EH (cell line): ENCODE results near the gene ICAM2.
A peak's percentile ranks its signal among the peaks of the same experiment; 100 is the strongest.
"Not testable (repeated sequence)": the region's sequence is repeated elsewhere in the genome, so short reads cannot be mapped to it uniquely, and the experiment has no call there.

Experiments used
- DNase-seq: peaks from one replicate; pipeline ENCODE4 v3.0.0-alpha.2; 2015; ENCODE audit warnings: low read depth

Gene ICAM2

DNA sequence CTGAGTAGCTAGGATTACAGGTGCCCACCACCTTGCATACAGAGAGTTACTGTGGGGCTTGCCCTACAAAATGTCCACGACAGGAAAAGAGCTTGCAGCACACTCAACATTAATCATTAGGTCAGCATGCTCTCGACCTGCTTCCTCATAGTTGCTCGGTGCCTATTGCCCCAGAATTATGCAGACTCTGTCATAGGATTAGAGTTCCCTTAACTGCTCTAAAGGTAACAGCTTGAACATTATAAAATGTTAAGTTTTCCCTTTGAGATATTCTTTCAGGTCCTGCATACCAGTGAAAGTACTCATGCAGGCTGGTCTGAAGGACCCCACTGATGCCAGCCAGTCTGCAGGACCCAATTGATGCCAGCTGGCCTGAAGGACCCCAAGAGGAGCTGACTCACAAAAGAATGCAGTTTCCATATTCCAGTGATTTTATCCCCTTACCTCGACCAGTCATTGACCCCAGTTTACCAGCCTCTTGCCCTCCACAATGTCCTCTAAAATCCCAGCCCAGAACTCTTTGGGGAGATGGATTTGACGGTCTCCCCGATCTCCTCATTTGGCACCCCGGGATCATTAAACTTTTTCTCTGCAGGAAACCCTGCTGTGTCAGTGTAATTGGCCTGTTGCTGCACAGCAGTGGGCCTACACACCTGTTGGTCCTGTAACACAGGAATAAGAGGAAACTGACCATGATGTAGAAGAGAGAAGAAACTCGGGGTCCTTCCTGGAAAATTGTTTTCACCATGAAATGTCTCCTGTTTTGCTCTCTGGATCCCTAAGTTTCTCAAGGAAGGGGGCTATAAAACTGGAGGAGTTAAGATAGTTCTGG lies 10.6 kb downstream of the ICAM2 start:
- peak; percentile 36 for DNase-seq

DNA sequence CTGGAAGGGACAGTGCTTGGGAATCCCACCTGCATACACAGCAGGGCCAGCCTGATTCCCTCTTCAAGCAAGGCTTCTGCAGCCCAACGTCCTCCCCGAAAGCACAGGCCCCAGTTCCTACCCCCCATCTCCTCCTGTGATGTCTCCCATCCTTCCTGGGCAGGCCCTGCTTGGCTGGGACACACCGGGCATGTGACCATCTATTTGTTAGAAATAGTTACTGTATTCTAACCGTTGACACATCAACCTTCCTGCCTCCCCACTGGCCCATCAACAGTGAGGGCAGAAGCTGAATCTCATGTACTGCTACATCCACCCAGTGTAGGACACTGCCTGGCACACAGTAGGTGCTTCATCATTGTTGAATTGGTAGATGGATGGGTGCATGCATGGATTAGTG lies 11.6 kb downstream of the ICAM2 start:
- no peak for DNase-seq

DNA sequence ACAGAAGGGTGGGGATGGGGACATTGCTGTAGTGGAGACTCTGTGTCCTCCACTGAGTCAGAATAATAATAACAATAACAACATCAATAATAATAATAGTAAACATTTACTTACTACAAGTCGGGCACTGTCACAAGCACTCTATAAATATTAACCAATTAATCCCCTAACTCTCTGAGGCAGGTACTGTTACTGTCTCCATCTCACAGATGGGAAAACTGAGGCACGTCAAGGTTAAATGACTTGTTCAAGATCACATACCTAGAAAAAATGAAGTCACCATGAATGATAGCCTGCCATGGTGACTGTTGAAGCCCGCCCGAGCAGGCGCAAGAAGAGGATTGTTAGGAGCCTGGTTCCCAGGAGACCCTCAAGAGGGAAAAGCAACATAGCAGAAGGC lies 12.1 kb downstream of the ICAM2 start:
- DNase-seq = no peak

DNA sequence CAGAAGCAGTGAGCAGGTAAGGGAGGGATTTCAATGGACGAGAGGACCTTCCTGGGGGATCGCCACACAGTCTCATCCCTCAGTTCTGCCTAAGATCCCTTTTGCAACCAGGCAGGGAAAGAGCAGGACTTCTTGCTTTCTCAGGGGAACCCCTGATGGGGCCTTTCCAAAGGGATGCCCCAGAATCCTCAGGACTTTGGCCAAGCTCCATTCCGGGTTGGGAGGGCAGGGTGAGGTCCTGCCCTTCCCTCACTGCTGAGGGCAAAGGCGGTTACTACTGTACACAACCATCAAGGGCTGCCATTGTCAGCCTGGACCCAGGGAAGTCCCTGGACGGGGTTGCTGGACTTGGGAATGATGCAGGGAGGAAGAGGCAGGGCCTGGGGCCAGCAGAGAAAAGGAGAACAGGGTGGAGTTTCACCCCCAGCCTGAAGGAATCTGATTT lies 12.6 kb downstream of the ICAM2 start:
- no peak for DNase-seq

DNA sequence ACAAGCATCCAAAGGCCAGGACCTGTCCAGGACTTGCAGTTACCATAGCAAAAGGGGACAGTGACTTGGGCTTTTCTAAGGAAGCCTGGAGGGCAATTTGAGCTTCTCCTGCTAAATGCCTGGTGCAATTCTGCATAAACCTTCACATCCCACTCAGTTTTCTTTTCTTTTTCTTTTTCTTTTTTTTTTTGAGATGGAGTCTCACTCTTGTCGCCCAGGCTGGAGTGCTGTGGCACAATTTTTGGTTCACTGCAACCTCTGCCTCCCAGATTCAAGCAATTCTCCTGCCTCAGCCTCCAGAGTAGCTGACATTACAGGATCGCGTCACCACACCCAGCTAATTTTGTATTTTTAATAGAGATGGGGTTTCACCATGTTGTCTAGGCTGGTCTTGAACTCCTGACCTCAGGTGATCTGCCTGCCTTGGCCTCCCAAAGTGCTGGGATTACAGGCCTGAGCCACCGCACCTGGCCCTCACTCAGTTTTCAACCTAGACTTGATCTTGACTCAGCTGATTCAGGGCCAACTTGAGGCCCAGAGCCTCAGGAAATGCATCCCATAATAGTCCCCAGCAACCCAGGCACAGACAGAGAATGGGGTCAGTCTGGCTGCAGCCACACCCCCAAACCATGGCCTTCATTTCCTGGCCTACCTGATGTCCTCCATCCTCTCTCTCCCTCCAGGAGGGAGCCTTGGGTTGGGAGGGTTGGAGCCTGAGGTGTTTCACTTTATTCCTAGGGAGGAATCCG lies 13.2 kb downstream of the ICAM2 start:
- DNase-seq = not testable (repeated sequence)

DNA sequence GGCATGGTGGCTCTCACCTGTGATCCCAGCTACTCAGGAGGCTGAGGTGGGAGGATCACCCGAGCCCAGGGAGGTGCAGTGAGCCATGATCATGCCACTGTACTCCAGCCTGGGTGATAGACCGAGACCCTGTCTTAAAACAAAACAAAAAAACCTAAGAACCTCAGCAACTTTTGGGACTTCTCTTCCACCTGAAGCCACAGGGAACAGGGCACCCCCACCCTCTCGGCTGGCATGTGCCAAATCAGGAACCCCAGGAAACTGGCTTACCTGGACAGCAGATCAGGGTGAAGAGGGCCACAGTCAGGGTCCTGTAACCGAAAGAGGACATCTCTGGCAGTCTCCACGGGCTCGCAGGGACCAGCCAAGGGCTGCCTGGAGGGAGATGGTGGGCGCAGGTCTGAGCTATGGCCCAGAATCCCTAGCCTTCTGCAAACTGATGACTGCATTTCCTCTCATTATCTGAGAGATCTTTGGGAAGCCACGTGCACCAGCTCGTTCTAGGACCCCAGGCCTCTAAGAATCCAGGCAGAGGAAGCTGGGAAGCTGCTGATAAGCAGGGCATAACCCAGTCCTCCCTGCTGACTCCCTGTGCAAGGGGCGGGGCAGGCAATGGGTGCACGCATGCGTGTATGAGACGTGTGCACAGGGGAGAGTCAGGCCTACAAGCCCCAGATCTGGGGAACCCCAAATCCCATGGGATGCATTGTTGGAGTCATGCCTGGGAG lies 13.9 kb downstream of the ICAM2 start:
- DNase-seq = no peak

DNA sequence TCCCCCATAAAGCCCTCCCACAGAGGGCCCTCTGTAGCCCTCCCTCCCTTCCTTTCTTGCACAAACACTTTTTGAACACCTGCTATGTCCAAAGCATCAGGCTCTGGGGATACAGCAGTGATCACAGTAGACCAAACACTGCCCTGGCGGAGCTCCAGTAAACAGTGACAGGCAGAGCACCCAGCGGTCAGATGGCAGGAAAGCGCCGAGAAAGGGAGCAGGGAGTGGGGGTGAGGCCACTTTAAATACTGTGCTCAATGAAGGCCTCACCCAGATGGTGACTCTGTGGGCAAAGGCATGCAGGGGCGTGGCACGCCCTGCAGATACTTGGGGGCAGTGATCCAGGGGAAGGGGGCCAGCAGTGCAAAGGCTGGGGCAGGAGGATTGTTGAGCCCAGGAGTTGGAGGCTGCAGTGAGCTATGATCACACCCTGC lies 14.7 kb downstream of the ICAM2 start:
- DNase-seq = peak; percentile 20

DNA sequence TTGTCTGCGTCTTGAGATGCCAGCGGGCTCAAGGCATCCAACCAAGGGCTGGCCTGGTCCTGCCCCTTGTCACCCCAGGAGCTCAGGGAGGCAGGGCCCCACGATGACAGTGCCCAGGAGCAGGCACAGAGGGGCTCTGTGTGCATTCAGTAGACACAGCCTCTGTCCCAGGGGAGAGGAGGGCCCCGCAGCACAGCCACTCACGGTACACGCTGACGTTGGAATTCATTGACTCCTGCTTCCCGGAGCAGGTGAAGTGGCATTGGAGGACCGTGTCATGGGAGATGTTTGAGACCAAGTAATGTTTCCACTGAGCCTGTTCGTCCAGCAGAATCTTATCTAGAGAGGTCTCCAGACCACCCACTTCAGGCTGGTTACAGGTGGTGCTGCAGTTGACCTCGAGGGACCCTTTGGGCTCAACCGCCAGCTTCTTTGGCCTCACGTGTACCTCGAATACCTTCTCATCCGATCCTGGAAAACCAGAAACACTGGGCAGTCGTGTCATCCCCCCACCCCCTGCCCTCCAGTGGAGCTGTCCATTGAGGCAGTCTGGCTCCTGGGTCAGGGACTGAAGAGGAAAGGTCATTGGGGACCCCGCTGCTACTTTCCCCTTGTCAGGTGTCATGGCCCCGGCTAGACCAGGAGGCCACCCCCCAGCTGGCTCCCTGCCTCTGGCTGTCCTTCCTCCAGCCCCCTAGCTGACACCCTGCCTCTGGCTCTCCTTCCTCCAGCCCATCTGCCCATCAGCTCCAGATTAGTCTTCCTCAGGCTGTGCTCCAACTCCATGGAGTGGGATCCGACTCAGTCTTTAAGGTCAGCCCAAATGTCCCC lies 15.3 kb downstream of the ICAM2 start:
- no peak for DNase-seq

DNA sequence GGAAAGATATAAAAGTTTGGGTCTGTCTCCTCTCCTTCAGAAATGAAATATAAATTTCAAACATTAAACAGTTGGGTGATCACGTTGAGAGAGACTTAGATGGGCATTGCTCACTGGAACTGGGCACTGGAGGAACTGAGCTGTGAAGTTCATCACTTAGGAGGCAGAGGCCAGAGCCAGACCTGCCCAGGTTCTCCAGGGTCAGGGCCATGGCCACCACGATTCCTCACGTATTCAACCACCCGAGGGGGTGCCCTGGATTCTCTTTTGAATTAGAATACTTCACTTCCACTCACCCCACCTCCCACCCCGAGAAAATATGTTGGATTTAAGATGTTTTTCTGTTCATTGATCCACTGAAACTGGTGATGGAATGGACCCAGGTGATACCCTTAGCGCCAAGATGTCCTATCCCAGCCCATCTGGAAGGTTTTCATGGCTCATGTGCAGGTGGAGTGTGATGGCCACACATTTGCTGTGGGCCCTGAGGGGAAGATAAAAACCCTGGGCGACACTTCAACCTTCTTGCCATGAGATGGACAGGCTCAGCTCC lies 16.1 kb downstream of the ICAM2 start:
- no peak for DNase-seq

DNA sequence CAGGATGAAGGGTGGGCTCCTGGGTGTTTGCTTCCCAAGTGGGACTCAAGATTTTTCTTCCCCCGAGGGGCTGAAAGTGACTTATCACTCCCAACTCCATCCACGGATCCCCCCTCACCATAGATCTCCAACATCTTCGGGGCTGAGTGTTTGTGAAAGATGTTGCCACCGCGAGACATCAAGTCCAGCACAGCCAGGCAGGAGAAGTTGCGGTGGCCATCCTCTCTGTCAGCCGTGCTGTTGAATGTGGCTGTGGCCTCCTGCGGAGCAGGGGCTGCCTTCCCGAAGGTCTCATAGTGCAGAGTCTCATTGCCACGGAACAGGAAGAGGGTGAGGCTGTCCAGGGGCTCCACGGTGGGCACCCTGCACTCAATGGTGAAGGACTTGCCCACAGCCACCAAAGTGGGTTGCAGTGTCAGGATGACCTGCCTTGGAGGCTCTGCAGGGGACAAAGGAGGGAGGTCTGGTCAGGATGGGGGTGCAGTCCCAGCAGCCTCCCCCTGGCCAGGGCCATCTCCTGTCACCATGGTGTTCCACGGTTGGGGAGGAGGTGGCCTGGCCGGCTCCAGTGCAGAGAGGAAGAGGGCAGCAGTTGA lies 16.8 kb downstream of the ICAM2 start:
- no peak for DNase-seq

DNA sequence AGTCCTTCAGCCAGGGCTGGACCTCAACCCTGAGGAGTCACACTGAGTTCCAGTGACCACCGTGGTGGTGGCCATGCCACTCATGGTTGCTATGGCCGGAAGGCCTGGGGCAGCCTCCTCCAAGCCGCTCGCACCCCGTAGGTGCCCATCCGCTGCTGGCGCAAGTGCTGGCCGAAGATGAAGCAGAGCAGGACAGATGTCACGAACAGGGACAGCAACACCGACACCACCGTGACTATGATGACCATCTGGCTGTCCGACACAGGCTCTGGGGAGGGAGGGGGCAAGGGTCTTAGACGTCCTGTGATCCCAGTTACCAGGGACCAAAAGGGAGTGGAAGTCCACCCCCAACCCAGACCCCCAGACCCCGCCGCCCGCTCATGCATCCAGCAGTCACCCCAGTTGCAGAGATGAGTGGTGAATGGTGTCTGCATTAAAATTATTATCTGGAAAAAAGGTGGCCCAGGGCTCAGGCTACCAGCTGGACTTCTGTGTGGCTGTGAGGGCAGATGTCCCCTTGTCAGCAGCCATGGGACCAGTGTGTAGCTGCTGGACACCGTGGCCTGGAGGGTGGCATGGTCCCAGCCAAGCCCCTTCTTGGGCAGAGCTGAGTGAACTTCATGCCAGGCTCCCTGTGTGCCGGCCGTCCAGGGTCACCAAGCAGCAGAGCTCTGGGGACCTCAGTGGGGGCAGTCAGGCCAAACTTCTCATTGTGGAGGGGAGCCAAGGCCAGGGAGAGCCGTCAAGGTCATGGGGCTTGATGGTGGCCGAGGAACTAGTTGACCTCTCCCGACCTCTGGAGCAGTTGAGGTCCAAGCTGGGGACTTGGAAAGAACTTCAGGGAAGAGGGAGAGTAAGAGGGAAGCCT lies 17.5 kb downstream of the ICAM2 start:
- no peak for DNase-seq

DNA sequence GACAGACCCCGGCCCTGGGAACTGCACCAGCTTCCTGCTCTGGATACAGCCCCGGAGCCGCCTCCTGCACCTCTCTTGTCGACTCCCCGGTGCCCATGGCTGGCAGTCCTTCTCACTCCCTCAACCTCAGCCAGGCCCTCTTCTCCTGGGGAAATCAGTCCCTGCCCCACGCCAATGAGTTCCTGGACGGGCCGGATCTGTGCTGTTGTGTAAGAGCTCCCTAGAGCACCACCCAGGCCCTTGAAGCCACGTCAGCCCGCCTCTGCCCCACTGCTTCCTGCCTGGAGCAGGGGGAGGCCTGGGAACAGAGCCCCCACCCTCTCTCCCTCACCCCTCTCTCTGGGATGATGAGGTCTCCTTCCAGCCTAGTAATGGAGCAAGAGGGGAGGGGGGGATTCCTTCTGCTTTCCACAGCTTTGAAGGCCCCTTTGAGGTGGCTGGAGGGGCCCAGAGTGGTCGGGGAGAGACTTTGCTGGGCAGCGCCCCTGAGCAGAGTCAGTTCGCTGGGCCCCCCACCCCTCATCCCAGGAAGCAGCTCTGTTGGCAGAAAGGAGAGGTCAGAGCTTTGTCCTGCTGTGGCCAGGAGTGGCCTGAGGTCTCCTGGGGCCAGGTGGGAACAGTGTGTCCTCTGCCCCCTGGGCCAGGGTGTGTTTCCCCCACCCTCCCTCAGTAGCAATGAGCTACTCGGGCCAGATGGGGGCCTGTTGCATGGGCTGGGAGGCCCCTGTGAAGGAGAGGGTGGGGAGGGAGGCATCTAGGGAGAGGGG lies 18.5 kb downstream of the ICAM2 start:
- DNase-seq = no peak

DNA sequence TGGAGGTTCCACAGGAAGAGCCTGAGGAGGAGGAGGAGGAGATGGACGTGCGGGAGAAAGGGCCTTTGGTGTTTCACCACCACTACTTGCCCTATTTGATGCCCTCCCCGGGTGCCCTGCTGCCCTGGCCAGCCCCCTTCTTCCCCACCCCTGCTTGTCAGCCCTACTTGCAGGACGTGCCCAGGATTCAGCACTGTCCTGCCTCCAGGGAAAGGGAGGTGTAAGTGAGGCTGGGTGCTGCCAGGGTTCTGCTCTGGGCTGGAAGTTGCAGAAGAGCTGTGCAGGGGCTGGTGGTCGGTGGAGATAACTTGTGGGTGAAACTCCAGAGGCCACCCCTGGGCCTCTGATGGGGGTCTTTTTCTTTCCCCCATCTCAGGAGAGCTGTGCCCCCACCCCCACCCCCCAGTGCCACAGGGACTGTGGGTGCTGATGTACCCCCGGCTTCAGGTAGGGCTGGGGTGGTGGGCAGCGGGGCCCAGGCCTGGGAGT lies 19.3 kb downstream of the ICAM2 start:
- DNase-seq = no peak

DNA sequence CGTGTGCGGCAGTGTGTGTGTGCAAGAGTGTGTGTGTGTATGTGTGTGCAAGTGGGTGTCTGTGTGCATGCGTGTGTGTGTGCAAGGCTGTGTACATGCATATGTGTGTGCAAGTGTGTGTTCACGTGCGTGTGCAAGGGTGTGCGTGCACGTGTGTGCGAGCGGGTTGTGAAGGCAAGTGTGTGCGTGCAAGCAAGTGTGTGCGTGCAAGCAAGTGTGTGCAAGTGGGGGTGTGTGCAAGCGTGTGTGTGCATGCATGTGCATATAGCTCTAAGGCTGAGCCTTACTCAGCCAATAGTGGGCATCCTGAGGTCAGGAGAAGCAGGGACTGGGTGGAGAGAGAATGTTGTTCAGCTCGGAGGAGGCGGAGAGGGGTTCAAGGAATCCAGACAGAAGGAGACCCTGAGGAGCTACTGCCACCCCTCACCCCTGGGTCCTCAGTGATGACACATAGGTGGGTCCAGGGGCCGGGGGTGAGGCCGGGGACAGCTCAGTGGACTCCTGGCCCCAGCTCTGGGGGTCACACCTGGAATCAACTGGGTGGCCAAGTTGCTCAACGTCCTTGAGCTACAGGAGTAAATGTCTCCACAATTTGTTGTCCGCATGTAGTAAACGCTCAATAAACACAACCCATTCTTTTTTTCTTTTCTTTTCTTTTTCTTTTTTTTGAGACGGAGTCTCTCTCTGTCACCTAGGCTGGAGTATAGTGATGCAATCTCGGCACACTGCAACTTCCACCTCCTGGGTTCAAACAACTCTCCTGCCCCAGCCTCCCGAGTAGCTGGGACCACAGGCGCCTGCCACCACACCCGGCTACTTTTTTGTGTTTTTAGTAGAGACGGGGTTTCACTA lies 20.5 kb downstream of the ICAM2 start:
- no peak for DNase-seq

DNA sequence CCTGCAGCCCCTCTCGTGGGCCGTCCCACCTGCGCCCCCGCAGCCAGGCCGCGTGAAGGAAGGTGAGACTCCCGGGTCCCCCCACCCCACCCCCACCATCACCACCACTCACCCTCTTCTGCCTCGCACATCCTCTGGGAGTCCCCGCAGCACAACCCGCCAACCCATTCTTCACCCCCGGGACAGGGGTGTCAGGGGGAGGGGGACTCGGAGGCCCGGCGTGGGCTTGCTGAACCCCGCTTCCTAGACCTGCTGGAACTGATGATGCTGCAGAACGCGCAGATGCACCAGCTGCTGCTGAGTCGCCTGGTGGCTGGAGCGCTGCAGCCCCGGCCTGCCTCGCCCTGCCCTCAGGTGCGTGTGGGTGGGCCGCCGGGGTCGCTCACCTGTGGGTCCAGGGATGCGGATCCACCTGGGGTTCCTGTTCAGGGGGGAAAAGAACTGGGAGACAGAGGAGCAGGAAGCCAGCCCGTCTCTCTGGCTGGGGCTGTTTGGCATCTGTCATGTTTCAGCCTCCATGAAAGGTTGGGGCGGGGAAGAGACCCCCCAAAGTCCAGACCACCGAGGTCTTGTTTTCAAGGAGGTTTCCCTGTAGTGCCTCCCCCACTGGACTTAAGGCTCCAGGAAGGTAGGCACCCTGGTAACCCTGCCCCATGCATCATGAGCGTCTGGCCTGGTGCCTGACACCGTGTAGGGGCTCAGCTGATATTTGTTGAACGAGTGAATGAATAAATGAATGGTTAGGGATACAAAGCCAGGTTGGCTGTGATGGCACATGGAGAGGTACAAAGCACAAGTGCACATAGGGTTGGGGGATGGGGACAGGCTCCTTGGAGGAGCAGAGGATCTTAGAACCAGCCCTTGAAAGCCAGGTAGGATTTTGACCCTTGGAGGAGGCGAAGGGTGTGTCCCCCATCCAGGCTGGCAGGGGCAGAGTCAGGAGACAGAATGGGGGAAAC lies 21.4 kb downstream of the ICAM2 start:
- DNase-seq = no peak

DNA sequence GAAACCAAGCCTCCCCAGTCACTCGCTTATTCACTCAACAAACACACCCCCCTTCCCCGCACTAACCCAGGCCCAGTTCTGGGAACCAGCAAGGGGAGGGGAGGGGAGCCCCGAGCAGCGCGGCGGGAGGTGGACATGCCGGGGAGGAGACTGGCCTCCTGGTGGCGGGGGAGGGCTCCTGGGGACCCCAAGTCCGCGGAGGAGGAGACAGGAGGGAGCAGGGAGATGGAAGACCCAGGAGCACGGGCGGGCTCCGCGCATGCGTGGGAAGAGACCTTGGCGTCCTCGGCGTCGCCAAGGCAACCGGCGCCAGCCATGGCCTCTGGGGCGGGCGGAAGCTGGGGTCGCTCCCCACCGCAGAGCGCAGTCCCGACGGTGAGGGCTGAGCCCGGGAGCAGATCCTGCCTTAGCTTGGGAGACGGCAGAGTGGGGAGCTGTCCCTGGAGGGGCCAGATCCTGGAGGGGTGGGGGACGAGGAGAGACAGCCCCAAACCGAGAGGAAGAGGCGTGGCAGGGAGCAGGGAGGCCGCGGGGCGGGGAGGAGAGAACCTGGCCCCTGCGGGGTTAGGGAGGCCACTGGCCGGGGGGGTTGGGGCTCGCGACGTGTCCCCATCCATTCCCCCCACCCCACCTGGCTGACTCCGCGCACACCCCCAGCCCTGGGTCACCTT lies 22.2 kb downstream of the ICAM2 start, which contains the start of gene PRR29:
Gene PRR29 (plus strand): TSS at position 302 of the 671 bp plus-strand sequence. CDS start 14 bp downstream, at position 316.
- peak; percentile 71 for DNase-seq
